Measurements from ENCODE around the gene EMD.

DNA sequence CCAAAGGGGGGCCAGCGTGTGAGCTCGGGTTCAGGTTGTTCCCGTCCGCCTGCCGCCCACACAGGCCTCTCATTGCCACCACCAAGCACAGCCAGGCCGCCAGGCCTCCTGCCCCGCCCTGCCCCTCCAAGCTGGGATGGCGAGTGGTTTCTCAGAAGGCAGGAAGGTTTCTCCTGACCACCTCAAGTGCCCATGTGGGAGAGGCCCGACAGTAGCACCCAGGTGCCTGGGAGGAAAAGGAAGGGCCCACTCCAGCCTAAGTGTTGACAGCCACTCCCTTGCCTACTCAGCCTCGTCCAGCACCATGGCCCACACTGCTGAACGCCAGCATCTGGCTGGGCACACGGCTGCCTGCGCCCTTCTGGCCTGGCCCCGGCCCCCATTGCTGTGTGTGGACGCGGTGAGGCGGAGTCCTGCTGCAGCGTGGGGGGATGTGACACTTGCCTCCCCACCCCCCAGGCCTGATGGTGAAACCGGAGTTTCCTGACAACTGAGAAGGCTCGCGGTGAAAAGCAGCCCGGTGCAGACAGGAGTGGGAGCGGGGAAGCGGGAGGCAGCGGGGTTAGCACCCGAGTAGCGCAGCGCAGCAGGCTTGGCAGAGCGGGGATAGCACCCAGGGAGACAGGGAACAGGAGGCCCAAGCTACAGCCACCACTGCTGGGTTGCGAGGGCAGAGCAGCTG, 23.9 kb upstream of the EMD start:
- TF ChIP-seq, protein P1, sequence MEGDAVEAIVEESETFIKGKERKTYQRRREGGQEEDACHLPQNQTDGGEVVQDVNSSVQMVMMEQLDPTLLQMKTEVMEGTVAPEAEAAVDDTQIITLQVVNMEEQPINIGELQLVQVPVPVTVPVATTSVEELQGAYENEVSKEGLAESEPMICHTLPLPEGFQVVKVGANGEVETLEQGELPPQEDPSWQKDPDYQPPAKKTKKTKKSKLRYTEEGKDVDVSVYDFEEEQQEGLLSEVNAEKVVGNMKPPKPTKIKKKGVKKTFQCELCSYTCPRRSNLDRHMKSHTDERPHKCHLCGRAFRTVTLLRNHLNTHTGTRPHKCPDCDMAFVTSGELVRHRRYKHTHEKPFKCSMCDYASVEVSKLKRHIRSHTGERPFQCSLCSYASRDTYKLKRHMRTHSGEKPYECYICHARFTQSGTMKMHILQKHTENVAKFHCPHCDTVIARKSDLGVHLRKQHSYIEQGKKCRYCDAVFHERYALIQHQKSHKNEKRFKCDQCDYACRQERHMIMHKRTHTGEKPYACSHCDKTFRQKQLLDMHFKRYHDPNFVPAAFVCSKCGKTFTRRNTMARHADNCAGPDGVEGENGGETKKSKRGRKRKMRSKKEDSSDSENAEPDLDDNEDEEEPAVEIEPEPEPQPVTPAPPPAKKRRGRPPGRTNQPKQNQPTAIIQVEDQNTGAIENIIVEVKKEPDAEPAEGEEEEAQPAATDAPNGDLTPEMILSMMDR (IDR thresholded peaks at IDR 0.05): no peak
- TF ChIP-seq ZFX (IDR thresholded peaks at IDR 0.05; ENCODE audit: borderline replicate concordance): no peak
